Measurements from ENCODE around the gene ABCA8. TPM values are rescaled to one million over a fixed set of nuclear protein-coding genes. Genes with fewer than 3 reads are reported as not detected.

Gene ABCA8
- total and polyA plus RNA-seq, 2 of the 8 experiments (the other 6 are each of a cell fraction or from before 2014, with no cell fraction given): not detected

GRCh38 chr17:68870976-68871375 lies 84.2 kb downstream of the ABCA8 start:
- H3K14ac ChIP-seq (ENCODE audit: insufficient read length): no peak overlapping the region
- no peaks in the 10 kb centered on the region for H3K79me2 ChIP-seq (ENCODE audit: control insufficient read depth in 1 of 2, insufficient read depth in 2 of 2, low read length in 2 of 2)
- no peak for DNase-seq (ENCODE audit: low read depth in 1 of 2, low spot score in 2 of 2)
- no peaks in the 10 kb centered on the region for H3K79me1 ChIP-seq (ENCODE audit: low read depth, low read length)
- no peak for FAIRE-seq
- H4K20me1 ChIP-seq (replicated peaks in 1 of 2; ENCODE audit: control insufficient read depth in 1 of 2, insufficient read depth in 2 of 2, low read length in 2 of 2): no peaks in the 10 kb centered on the region
- ChIA-PET CTCF (ENCODE audit: partially characterized antibody) (no interaction called here), POLR2A (ENCODE audit: partially characterized antibody) (no interaction called here)
- H3K9me3 ChIP-seq (ENCODE audit: insufficient read depth in 2 of 2, low read depth in 1 of 2, low read length in 1 of 2): no peaks in the 10 kb centered on the region
- H3K9ac ChIP-seq (replicated peaks in 1 of 4; ENCODE audit: extremely low read depth in 1 of 4, low read depth in 3 of 4, low read length in 3 of 4): no peak overlapping the region
- no peak overlapping the region for H2BK120ac ChIP-seq (replicated peaks; ENCODE audit: low read depth, low read length)
- no peaks in the 10 kb centered on the region for H3K36me3 ChIP-seq (ENCODE audit: control insufficient read depth in 2 of 4, insufficient read depth in 4 of 4, low read length in 3 of 4)
- H3K4me3 ChIP-seq (ENCODE audit: extremely low read depth in 1 of 4, insufficient read depth in 2 of 4, low read depth in 3 of 4, low read length in 4 of 4): no peak overlapping the region
- no peaks in the 10 kb centered on the region for H3K23me2 ChIP-seq (ENCODE audit: low read depth, low read length)
- no peak overlapping the region for H3K4ac ChIP-seq (replicated peaks; ENCODE audit: insufficient read length, low read depth, low read length)
- H3K4me2 ChIP-seq (ENCODE audit: insufficient read depth in 1 of 2, low read depth in 2 of 2, low read length in 2 of 2): no peak overlapping the region
- H2BK15ac ChIP-seq (ENCODE audit: low read length): no peak overlapping the region
- 94% methylated on average over 1 of the region's 1 CpG; no CpG with 5 or more reads in 1 of the 2 experiments for WGBS, 2 experiments (ENCODE audit: extremely low coverage in 1 of 2, insufficient coverage in 1 of 2, insufficient read length in 1 of 2, insufficient replicate concordance in 2 of 2, low coverage in 1 of 2, low lambda C conversion rate in 2 of 2, missing lambda C conversion rate in 1 of 2)
- no peak overlapping the region for H4K91ac ChIP-seq (replicated peaks; ENCODE audit: insufficient read length, low read length)
- no peak overlapping the region for H2AK5ac ChIP-seq (ENCODE audit: low read depth, low read length)
- H2AFZ ChIP-seq (ENCODE audit: low read length): no peak overlapping the region
- H3K27ac ChIP-seq (ENCODE audit: low read depth, low read length): no peak overlapping the region
- H3K27me3 ChIP-seq (replicated peaks in 1 of 4; ENCODE audit: control insufficient read depth in 3 of 4, extremely low read depth in 1 of 4, insufficient read depth in 3 of 4, low read length in 3 of 4): no peaks in the 10 kb centered on the region
- no peak overlapping the region for H3K23ac ChIP-seq (ENCODE audit: insufficient read length)
- no peak overlapping the region for H3K56ac ChIP-seq (replicated peaks; ENCODE audit: insufficient read length, low read depth, low read length)
- no peak for TF ChIP-seq BACH1 (IDR thresholded peaks at IDR 0.05; ENCODE audit: low read length)
- no peak for TF ChIP-seq TAF1 (IDR thresholded peaks at IDR 0.05; ENCODE audit: low read depth, low read length)
- TF ChIP-seq CBX8 (IDR thresholded peaks at IDR 0.05; ENCODE audit: borderline replicate concordance, low read depth, low read length): no peak
- TF ChIP-seq E2F6 (IDR thresholded peaks at IDR 0.05): no peak
- no peak for TF ChIP-seq CBX5 (IDR thresholded peaks at IDR 0.05; ENCODE audit: low read depth, low read length)
- TF ChIP-seq SIX5 (IDR thresholded peaks at IDR 0.05; ENCODE audit: low read depth, low read length): no peak
- TF ChIP-seq NANOG (IDR thresholded peaks at IDR 0.05; ENCODE audit: insufficient read depth, low read depth, low read length, poor library complexity, severe bottlenecking): no peak
- TF ChIP-seq RFX5 (IDR thresholded peaks at IDR 0.05; ENCODE audit: borderline replicate concordance, low read depth, low read length): no peak
- TF ChIP-seq MAFK (IDR thresholded peaks at IDR 0.05; ENCODE audit: low read depth, low read length): no peak
- TF ChIP-seq ATF2 (IDR thresholded peaks at IDR 0.05; ENCODE audit: low read length): no peak
- TF ChIP-seq CHD2 (IDR thresholded peaks at IDR 0.05; ENCODE audit: low read length): no peak
- H2BK20ac ChIP-seq (ENCODE audit: low read length): no peak overlapping the region
- H2BK5ac ChIP-seq (ENCODE audit: low read depth, low read length): no peak overlapping the region
- H3K18ac ChIP-seq (ENCODE audit: extremely low read depth, low read length): no peak overlapping the region
- H4K5ac ChIP-seq (ENCODE audit: insufficient read length, low read depth, low read length): no peak overlapping the region
- no peaks in the 10 kb centered on the region for H3K4me1 ChIP-seq (replicated peaks in 1 of 4; ENCODE audit: control insufficient read depth in 3 of 4, insufficient read depth in 4 of 4, low read length in 3 of 4)
- H2BK12ac ChIP-seq (ENCODE audit: low read depth, low read length): no peak overlapping the region
- H4K8ac ChIP-seq (ENCODE audit: extremely low read depth, insufficient read depth, low read length): no peak overlapping the region
